ENCODE data around the gene RPS21. TPM values are rescaled to one million over a fixed set of nuclear protein-coding genes. Genes with fewer than 3 reads are reported as not detected.

RPS21 gene
- total RNA-seq, 4 donors from 2014 or later, result 1,371 to 3,195 (median 1,826) TPM

- no peaks in the 10 kb centered on the region for H3K9me3 ChIP-seq
- H3K4me1 ChIP-seq, result peaks cover 0 to 7% (median 0%) of the 10 kb centered on the region in 4 donors
- no peak for TF ChIP-seq CTCF (IDR thresholded peaks at IDR 0.05)
- TF ChIP-seq POLR2A (IDR thresholded peaks at IDR 0.05), result no peak
- TF ChIP-seq EP300 (IDR thresholded peaks at IDR 0.05), result no peak
- peaks cover 0 to 58% of the 10 kb centered on the region in 2 donors for H3K27me3 ChIP-seq
- WGBS, 2 donors, result 72 to 73% methylated on average over 9 of the region's 10 CpGs
- no peak for DNase-seq (ENCODE audit: low spot score in 2 of 2)
- H3K36me3 ChIP-seq, result no peaks in the 10 kb centered on the region
- no peak overlapping the region for H3K27ac ChIP-seq
- no peak overlapping the region for H3K4me3 ChIP-seq
Observed at GRCh38 chr20:62430311-62430853, 43.5 kb downstream of the RPS21 start.

GRCh38 chr20:62430866-62431447, 44.1 kb downstream of the RPS21 start:
- Histone ChIP-seq H3K9me3 (no peaks in the 10 kb centered on the region), H3K27ac (no peak overlapping the region), H3K27me3 (peaks cover 0 to 60% of the 10 kb centered on the region in 2 donors), H3K4me1 (peaks cover 0 to 7% (median 0%) of the 10 kb centered on the region in 4 donors), H3K4me3 (no peak overlapping the region), H3K36me3 (no peaks in the 10 kb centered on the region)
- TF ChIP-seq POLR2A (IDR thresholded peaks at IDR 0.05) (no peak), CTCF (IDR thresholded peaks at IDR 0.05) (no peak), EP300 (IDR thresholded peaks at IDR 0.05) (no peak)
- WGBS, 2 donors, result 68 to 74% methylated on average over 23 of the region's 23 CpGs
- no peak for DNase-seq (ENCODE audit: low spot score in 2 of 2)

- H3K4me3 ChIP-seq, result no peak overlapping the region
- H3K9me3 ChIP-seq, result no peaks in the 10 kb centered on the region
- no peak for DNase-seq (ENCODE audit: low spot score in 2 of 2)
- no peak overlapping the region for H3K27ac ChIP-seq
- peaks cover 0 to 7% (median 0%) of the 10 kb centered on the region in 4 donors for H3K4me1 ChIP-seq
- TF ChIP-seq CTCF (IDR thresholded peaks at IDR 0.05) (no peak), EP300 (IDR thresholded peaks at IDR 0.05) (no peak), POLR2A (IDR thresholded peaks at IDR 0.05) (no peak)
- H3K27me3 ChIP-seq, result peaks cover 0 to 58% of the 10 kb centered on the region in 2 donors
- no peaks in the 10 kb centered on the region for H3K36me3 ChIP-seq
- 24 to 26% methylated on average over 32 of the region's 32 CpGs for WGBS, 2 donors
Observed at GRCh38 chr20:62433658-62434497, 47.0 kb downstream of the RPS21 start.

- WGBS, 2 donors, result 82 to 87% methylated on average over 3 of the region's 3 CpGs
- peaks cover 0 to 58% of the 10 kb centered on the region in 2 donors for H3K27me3 ChIP-seq
Observed at GRCh38 chr20:62436692-62437091, 49.8 kb downstream of the RPS21 start.

More at GRCh38 chr20:62436692-62437091, 49.8 kb downstream of the RPS21 start:
- Histone ChIP-seq H3K9me3 (no peaks in the 10 kb centered on the region), H3K4me3 (no peak overlapping the region), H3K27ac (no peak overlapping the region), H3K36me3 (no peaks in the 10 kb centered on the region), H3K4me1 (peaks cover 0 to 7% (median 0%) of the 10 kb centered on the region in 4 donors)
- no peak for DNase-seq (ENCODE audit: low spot score in 2 of 2)
- TF ChIP-seq CTCF (IDR thresholded peaks at IDR 0.05), result no peak
- TF ChIP-seq EP300 (IDR thresholded peaks at IDR 0.05), result no peak
- TF ChIP-seq POLR2A (IDR thresholded peaks at IDR 0.05), result no peak
